Left ventricle myocardium superior (tissue), 1 donor: ENCODE data around the gene DMKN. TPM values are rescaled to one million over a fixed set of nuclear protein-coding genes. Genes with fewer than 3 reads are reported as not detected.
A peak's percentile ranks its signal among the peaks of the same experiment; 100 is the strongest.

ENCODE experiments used
- ATAC-seq: fragments of 200-7000 bp; cut with Tn5 transposase; one replicate; pipeline ENCODE4 v1.9.1; 2020; ENCODE audit warnings: mild to moderate bottlenecking, moderate library complexity
- DNase-seq: peaks from one replicate; pipeline ENCODE4 v3.0.0-alpha.2; 2020
- intact Hi-C: fragments of 100-400 bp; cut with micrococcal nuclease; formaldehyde crosslinking; loops from one replicate; pipeline ENCODE4 v1.11.0; 2022
- total RNA-seq: library from RNA; stranded (reverse); fragmentation: NEBNext Ultra II Directional; extraction: Animal tissue kit (Norgen Biotek cat#: 25700); gene quantifications from one replicate; pipeline ENCODE4 v1.2.1, GENCODE V29; 2021
- donor health status: DM: no; HTN: yes; CAD: no; lungs with severe emphysema.

Gene DMKN
- total RNA-seq, 1 donor from 2014 or later = 16.1 TPM

DNA sequence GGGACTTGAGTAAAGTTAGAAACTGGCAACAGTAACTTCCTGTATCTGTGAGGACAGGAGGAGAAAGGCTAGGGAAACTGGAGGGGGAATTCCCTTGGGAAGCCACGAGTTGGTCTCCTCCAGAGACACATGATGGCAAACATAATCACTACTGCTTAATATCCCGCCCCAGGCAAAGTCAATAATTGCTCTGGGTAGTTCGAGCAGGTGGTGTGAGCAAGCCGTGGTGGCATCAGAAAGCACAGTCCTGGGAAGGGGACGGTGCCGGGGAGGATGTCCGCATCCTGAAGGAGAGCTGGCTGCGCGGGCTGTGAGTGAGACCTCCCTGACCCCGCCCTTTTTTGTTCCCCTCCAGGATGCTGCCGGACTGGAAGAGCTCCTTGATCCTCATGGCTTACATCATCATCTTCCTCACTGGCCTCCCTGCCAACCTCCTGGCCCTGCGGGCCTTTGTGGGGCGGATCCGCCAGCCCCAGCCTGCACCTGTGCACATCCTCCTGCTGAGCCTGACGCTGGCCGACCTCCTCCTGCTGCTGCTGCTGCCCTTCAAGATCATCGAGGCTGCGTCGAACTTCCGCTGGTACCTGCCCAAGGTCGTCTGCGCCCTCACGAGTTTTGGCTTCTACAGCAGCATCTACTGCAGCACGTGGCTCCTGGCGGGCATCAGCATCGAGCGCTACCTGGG is 63.9 kb downstream of the DMKN start:
- DNase-seq (no peak), ATAC-seq (no peak)
- intact Hi-C loops = no loop called here

DNA sequence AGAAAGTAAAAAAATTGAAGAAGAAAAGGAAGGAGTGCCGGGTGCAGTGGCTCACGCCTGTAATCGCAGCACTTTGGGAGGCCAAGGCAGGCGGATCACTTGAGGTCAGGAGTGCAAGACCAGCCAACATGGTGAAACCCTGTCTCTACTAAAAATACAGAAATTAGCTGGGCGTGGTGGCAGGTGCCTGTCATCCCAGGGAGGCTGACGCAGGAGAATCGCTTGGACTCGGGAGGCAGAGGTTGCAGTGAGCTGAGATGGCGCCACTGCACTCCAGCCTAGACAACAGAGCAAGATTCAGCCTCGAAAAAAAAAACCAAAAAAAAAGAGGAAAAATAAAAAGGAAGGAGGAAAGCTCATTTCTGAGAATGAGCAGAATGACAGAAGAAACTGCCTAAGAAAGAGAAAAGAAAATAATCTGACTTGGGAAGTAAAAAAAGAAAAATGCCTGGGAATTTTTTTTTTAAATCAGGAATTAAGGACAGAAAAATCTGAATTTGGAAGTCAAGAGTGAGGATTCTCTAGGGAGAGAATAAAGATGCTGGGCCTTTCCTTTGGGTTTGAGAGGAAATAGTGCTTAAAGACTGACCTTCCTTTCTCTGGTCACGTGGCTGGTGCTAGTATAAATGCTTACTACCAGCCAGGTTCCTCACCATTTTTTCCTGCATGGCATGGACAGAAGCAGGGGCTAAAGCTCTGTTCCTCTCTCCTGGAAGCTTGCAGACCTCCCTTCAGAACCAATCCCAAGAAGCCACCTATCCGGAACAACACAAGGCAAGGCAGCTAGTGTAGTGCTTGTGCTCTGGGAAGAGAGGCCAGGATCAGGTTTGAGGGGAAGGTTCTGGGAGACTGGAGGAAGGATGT is 65.6 kb downstream of the DMKN start, which contains the start of gene FFAR2:
TSS of gene FFAR2 (plus strand) at position 652 of the 864 bp plus-strand sequence. CDS start 1,458 bp downstream, outside the sequence.
- peak; percentile 23 for ATAC-seq
- no peak for DNase-seq
- intact Hi-C loops = no loop called here

Other genes with a start within 250 kb of the DMKN start
- gene USF2, start 244.7 kb downstream of the DMKN start, total RNA-seq = 170 TPM
- gene HAMP, start 231.1 kb downstream of the DMKN start, total RNA-seq = not detected
- gene MAG, start 221.5 kb downstream of the DMKN start, total RNA-seq = not detected
- 0.52 TPM for gene CD22, start 184.5 kb downstream of the DMKN start, total RNA-seq
- not detected for gene FFAR1, start 165.7 kb downstream of the DMKN start, total RNA-seq
- gene FFAR3, start 155.2 kb downstream of the DMKN start, total RNA-seq = not detected
- gene GPR42, start 142.6 kb downstream of the DMKN start, total RNA-seq = not detected
- 0.27 TPM for gene FFAR2, start 65.4 kb downstream of the DMKN start, total RNA-seq
- not detected for gene KRTDAP, start 23.2 kb downstream of the DMKN start, total RNA-seq
- not detected for gene SBSN, start 14.7 kb upstream of the DMKN start, total RNA-seq
- not detected for gene GAPDHS, start 19.8 kb upstream of the DMKN start, total RNA-seq
- gene TMEM147, start 32.0 kb upstream of the DMKN start, total RNA-seq = 84.4 TPM
- not detected for gene ATP4A, start 50.0 kb upstream of the DMKN start, total RNA-seq
- not detected for gene PMIS2, start 72.5 kb upstream of the DMKN start, total RNA-seq
- 3.9 TPM for gene HAUS5, start 99.1 kb upstream of the DMKN start, total RNA-seq
- gene RBM42, start 115.4 kb upstream of the DMKN start, total RNA-seq = 51.0 TPM
- 0.27 TPM for gene ETV2, start 128.1 kb upstream of the DMKN start, total RNA-seq
- gene COX6B1, start 134.7 kb upstream of the DMKN start, total RNA-seq = 1,553 TPM
- not detected for gene UPK1A, start 152.9 kb upstream of the DMKN start, total RNA-seq
- gene ZBTB32, start 190.9 kb upstream of the DMKN start, total RNA-seq = not detected
- 15.8 TPM for gene KMT2B, start 204.4 kb upstream of the DMKN start, total RNA-seq
- gene IGFLR1, start 228.8 kb upstream of the DMKN start, total RNA-seq = 3.2 TPM
- gene U2AF1L4, start 231.8 kb upstream of the DMKN start, total RNA-seq = 18.4 TPM
- gene PSENEN, start 232.0 kb upstream of the DMKN start, total RNA-seq = 41.3 TPM
- 8.3 TPM for gene LIN37, start 234.9 kb upstream of the DMKN start, total RNA-seq
- 676 TPM for gene HSPB6, start 243.4 kb upstream of the DMKN start, total RNA-seq
- gene PROSER3, start 244.5 kb upstream of the DMKN start, total RNA-seq = 5.2 TPM